Measurements from ENCODE around the gene IGFBP6.

Gene IGFBP6

DNA sequence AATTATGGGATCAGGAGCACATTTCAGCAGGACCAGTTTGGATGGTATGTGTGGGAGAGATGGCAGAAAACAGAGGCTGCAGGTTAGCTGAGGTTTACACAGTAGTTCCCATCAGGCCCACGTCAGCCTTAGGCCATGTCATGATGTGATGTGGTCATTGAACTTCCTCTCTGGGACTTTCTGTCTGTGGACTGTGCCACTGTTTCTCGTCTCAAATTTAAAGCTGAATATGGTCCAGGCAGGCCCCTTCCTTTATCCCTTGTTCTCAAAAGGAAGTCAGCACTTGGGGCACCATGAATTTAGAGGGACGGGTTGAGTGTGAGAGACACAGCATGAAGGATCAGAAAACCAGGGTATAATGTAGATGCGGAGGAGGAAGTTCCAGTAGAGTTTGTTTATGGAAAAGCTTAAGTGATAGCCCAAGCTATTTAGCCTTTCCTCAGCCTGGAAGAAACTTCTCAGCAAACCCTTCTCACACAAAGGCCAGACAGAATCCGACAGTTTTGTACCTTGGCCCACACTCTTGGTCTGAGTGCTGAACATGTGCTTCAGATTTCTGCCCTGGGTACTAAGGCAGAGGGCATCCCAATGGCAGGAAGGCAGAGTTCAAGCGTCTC, 3.6 kb upstream of the IGFBP6 start:
- TF ChIP-seq GATA3 (IDR thresholded peaks at IDR 0.05; ENCODE audit: low read depth, low read length) (no peak), GATA2 (IDR thresholded peaks at IDR 0.05; ENCODE audit: low read depth, low read length) (no peak)

- no peak for TF ChIP-seq GATA3 (IDR thresholded peaks at IDR 0.05; ENCODE audit: low read depth, low read length)
- TF ChIP-seq GATA2 (IDR thresholded peaks at IDR 0.05; ENCODE audit: low read depth, low read length), result no peak
Observed at GRCh38 chr12:53094394-53094787, 3.1 kb upstream of the IGFBP6 start.

DNA sequence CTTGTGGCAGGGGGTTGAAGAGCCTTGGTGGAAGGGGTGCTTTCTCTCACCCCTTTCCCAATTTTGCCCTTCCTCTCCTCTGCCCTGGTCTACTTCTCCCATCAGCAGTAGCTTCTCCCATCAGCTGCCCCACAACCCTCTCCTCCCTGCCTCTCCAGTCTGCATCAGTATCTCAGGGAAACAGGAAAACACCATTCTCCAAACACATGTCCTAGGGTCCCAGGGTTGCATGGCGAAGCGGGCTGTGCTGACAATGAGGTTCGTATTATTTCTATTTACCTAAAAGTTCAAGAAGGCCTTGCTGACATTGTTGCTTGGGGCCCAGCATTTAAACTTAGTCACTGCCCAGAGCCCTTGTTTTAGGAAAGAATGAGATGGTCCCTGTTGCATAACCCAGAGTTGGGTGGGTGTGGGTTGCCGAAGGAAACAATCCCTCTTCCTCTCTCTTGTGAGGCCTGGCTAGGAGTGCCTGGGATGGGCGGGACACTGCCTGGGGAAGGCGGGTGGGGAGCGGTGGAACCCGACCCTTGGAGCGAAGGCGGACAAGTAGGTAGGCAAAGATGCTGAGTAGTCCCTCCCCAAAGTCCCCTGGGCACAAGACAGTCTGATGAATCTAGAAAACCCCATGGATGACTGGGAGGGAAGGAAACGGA, 1.3 kb upstream of the IGFBP6 start:
- TF ChIP-seq GATA3 (IDR thresholded peaks at IDR 0.05; ENCODE audit: low read depth, low read length) (no peak), GATA2 (IDR thresholded peaks at IDR 0.05; ENCODE audit: low read depth, low read length) (no peak)

GRCh38 chr12:53096759-53097158, 708 bp upstream of the IGFBP6 start:
- TF ChIP-seq GATA3 (IDR thresholded peaks at IDR 0.05; ENCODE audit: low read depth, low read length), result no peak

- no peak for TF ChIP-seq GATA2 (IDR thresholded peaks at IDR 0.05; ENCODE audit: low read depth, low read length)
- TF ChIP-seq GATA3 (IDR thresholded peaks at IDR 0.05; ENCODE audit: low read depth, low read length), result no peak
Observed at GRCh38 chr12:53097207-53097563, 282 bp upstream of the IGFBP6 start.

DNA sequence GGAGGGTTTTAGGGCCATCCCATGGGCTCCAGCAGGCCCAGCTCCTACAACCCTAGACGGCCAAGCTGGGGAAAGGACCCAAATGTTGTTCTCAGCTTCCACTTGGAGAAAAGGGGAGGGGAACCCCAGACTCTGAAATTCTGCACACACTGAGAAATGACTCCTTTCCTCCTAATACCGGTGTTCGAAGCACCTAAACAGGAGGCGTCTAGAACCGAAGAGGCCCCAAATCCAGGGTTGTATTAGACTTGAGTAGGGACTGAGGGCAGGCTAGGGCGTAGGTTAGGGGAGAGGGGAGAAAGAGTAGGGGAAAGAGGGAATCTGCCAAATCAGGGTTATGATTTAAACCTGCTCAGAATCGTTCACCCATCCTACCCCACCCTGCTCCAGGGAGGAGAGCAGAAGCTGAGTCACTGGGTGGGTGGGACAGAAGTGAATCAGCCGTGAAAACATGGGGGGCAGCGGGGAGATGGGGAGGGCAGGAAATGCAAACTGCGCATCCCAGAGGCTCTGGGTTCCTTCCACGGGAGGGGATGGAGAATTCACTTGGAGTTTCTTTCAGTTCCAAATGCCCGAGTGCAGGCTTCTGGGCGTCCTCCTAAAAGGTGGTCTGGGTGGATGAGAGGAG, 1.0 kb downstream of the IGFBP6 start:
- TF ChIP-seq GATA3 (IDR thresholded peaks at IDR 0.05; ENCODE audit: low read depth, low read length) (no peak), GATA2 (IDR thresholded peaks at IDR 0.05; ENCODE audit: low read depth, low read length) (no peak)

GRCh38 chr12:53099071-53099882, 1.8 kb downstream of the IGFBP6 start:
- TF ChIP-seq GATA3 (IDR thresholded peaks at IDR 0.05; ENCODE audit: low read depth, low read length) (no peak), GATA2 (IDR thresholded peaks at IDR 0.05; ENCODE audit: low read depth, low read length) (no peak)

DNA sequence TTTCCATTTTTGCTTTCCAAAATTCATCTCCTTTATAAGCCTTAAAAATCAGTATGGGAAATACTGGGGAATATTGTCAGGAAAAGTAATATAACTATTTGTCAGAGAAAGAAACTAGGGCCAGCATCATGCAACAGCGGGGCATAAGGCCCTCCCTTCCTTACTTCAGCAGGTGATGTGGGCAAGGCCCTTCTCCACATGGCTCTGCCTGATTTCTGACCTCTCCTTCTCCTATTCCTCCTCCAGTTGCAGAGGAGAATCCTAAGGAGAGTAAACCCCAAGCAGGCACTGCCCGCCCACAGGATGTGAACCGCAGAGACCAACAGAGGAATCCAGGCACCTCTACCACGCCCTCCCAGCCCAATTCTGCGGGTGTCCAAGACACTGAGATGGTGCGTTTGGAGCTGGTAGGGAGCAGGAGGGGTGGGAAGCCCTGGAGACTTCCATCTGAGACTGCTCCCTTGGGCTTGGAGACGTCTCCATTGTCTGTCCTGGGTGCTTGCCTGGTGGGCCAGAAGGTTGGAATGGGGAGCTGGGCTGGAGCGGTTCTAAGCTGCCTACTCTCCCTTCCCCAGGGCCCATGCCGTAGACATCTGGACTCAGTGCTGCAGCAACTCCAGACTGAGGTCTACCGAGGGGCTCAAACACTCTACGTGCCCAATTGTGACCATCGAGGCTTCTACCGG, 3.1 kb downstream of the IGFBP6 start:
- no peak for TF ChIP-seq GATA2 (IDR thresholded peaks at IDR 0.05; ENCODE audit: low read depth, low read length)
- TF ChIP-seq GATA3 (IDR thresholded peaks at IDR 0.05; ENCODE audit: low read depth, low read length), result no peak

DNA sequence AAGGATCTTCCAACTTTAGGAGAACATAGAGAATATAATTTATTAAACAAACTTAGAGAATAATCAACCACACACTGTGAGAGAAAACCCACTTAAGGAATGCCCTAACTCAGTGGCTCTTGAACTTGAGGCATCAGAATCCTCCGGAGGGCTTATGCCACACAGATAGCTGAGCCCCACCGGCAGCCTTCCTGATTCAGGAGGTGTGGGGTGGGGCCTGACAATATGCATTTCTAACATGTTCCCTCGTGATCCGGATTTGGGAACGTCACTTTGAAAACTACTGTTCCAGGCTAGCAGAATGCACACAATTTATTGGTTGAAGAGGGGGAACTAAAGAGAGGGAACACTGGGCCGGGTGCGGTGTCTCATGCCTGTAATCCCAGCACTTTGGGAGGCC, 3.8 kb downstream of the IGFBP6 start:
- TF ChIP-seq GATA3 (IDR thresholded peaks at IDR 0.05; ENCODE audit: low read depth, low read length) (no peak), GATA2 (IDR thresholded peaks at IDR 0.05; ENCODE audit: low read depth, low read length) (no peak)

- TF ChIP-seq GATA2 (IDR thresholded peaks at IDR 0.05; ENCODE audit: low read depth, low read length), result no peak
Observed at GRCh38 chr12:53101931-53102781, 4.7 kb downstream of the IGFBP6 start.

- TF ChIP-seq GATA2 (IDR thresholded peaks at IDR 0.05; ENCODE audit: low read depth, low read length), result no peak
- TF ChIP-seq GATA3 (IDR thresholded peaks at IDR 0.05; ENCODE audit: low read depth, low read length), result no peak
Observed at GRCh38 chr12:53102883-53103807, 5.7 kb downstream of the IGFBP6 start, which contains the start of gene SOAT2. Gene SOAT2, plus strand, starts transcription at chr12:53103486. Its CDS starts 92 bp downstream, at chr12:53103578.

GRCh38 chr12:53103860-53104305, 6.4 kb downstream of the IGFBP6 start:
- TF ChIP-seq GATA2 (IDR thresholded peaks at IDR 0.05; ENCODE audit: low read depth, low read length), result no peak
- no peak for TF ChIP-seq GATA3 (IDR thresholded peaks at IDR 0.05; ENCODE audit: low read depth, low read length)

Measured in SH-SY5Y (cell line).